Stimulated activated CD8-positive, alpha-beta memory T cell treated with anti-CD3 and anti-CD28 coated beads, Interleukin-4, amount 100 ng/mL, for 4 hours (primary cell): Measurements from ENCODE around the gene RNPEP.
"Not testable (repeated sequence)": the region's sequence is repeated elsewhere in the genome, so short reads cannot be mapped to it uniquely, and the experiment has no call there.

ENCODE experiments used
- DNase-seq, 2 donors: peaks; one replicate each; pipeline ENCODE4 v3.0.0-alpha.2; 2020; ENCODE audit warnings: low read depth in 2 of 2, low spot score in 1 of 2

Gene RNPEP, protein sequence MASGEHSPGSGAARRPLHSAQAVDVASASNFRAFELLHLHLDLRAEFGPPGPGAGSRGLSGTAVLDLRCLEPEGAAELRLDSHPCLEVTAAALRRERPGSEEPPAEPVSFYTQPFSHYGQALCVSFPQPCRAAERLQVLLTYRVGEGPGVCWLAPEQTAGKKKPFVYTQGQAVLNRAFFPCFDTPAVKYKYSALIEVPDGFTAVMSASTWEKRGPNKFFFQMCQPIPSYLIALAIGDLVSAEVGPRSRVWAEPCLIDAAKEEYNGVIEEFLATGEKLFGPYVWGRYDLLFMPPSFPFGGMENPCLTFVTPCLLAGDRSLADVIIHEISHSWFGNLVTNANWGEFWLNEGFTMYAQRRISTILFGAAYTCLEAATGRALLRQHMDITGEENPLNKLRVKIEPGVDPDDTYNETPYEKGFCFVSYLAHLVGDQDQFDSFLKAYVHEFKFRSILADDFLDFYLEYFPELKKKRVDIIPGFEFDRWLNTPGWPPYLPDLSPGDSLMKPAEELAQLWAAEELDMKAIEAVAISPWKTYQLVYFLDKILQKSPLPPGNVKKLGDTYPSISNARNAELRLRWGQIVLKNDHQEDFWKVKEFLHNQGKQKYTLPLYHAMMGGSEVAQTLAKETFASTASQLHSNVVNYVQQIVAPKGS

DNA sequence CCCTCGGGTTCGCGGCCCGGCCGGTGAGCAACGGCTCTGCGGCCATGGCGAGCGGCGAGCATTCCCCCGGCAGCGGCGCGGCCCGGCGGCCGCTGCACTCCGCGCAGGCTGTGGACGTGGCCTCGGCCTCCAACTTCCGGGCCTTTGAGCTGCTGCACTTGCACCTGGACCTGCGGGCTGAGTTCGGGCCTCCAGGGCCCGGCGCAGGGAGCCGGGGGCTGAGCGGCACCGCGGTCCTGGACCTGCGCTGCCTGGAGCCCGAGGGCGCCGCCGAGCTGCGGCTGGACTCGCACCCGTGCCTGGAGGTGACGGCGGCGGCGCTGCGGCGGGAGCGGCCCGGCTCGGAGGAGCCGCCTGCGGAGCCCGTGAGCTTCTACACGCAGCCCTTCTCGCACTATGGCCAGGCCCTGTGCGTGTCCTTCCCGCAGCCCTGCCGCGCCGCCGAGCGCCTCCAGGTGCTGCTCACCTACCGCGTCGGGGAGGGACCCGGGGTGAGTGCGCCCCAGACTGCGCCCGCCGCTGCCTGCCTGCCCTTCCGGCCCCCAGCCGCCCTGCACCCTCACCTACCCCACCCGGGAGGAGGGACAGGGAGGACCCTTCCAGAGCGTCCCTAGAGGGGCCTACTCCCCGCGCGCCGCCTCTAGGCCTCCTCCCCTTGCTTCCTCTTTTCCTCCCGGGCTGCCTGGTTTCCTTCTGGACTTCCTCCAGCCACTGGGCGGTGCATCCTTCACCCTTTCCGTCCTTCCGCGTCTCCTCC is at the start of gene RNPEP:
TSS of gene RNPEP (plus strand) at position 26 of the 757 bp plus-strand sequence. CDS start at position 45, 19 bp downstream.
- peak in 1 of 2 donors; percentile 9 for DNase-seq

DNA sequence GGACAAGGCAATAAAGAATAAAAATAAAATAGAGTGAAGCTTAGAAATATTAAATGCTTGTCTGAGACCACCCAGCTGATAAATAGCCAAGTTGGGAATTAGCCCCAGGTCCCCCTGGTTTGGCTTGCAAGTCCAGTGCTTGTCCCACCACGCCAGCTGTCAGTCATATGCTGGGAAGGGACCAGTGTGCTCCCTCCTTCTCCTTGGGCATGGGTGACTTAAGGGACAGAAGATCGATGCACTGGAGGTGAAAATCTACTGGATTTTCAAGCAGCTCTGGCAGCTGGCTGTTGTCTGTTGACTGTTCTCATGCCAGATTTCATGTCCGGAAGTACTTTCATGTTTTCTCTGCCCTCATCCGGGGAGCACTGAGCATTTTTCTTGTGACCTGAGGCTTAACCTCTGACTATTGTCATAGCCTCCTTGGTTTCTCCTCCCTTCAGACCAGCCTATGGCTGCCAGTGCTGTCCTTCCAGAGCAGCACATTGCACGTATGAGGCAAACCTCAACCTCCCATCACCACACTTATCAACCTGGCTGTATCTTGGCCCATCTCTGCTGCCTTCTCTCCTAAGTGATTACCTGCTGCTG is 48.5 kb upstream of the RNPEP start:
- no peak for DNase-seq

DNA sequence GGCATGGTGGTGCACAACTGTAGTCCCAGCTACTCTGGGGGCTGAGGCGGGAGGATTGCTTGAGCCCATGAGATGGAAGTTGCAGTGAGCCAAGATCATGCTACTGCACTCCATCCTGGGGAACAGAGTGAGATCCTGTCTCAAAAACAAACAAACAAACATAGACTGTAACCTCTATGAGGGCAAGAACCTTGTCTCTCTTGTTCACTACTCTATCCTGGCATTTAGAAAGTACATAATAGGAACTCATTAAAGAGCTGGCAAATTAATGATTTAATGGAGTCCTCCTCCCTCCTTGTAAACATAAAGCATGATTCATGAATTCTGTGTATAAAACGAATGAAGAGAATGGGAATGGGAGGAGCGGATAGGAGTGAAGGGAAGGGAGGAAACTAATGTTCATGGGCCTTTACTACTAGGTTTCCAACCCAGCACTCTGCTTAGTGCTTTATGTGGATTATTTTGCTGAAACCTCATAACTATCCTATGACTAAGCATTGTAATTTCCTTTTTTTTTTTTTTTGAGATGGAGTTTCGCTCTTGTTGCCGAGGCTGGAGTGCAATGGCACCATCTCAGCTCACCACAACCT is 44.7 kb upstream of the RNPEP start:
- no peak for DNase-seq

DNA sequence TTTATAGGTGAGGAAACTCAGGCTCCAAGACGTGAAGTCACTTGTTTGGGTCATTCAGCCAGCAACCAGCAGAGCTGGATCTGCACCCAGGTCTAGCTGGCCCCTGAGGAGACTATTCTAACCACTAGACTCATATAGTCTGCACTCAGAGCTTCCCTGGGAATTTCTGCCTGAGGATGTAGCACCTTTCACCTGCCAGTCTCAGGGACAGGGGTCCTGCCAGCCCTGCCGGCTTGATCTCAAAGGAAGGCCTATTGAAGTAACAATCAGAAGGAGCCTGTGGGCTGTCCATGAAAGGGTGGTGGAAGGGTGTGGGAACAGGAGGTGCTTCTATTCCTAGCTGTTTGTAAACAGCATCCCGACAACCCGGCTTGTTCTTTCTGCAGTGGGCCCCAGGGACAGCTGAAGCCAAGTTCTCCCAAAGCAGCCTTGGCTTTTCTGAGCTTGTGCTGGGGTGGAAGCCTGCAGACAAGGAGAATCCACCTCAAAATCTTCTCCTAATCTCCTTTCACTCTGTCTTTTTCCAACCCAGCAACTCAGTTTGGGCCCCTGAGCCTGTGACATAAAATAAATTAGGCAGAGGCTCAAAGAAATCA is 43.9 kb upstream of the RNPEP start:
- no peak for DNase-seq

DNA sequence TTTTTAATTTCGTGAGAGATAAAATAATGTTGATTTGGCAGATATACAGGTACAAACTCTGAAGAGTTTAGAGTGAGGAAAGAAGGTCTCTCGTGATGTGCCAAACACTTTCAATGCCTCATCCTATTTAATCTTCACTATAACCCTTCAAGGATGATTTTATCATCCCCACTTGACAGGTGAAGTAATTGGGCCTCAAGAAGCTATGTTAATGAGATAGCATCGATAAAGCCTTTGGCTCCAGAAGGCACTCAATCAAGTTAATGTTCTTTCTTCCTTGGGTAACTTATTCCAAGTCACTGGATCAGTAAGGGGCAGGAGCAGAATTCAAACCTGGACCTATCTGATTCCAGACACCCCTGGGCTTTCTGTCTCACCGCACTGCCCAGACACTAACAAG is 43.3 kb upstream of the RNPEP start:
- DNase-seq: no peak

DNA sequence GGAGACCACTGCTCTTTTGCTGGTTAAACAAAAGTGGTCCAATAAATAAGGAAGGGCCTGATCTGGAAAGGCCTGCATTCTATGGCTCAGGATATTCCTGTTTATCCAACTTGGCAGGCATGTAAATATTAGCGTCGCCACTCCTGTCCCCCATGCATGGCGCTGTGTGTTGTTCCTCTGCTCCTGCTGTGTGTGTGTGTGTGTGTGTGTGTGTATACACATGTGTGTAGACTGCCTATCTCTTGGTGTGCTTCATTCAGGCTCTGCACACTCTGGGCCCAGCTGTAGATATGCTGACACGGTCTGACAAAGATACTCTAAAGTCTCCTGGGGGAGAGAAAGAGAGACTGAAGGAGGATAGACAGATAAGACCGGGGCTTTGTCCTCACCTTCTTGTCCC is 42.9 kb upstream of the RNPEP start:
- no peak for DNase-seq

DNA sequence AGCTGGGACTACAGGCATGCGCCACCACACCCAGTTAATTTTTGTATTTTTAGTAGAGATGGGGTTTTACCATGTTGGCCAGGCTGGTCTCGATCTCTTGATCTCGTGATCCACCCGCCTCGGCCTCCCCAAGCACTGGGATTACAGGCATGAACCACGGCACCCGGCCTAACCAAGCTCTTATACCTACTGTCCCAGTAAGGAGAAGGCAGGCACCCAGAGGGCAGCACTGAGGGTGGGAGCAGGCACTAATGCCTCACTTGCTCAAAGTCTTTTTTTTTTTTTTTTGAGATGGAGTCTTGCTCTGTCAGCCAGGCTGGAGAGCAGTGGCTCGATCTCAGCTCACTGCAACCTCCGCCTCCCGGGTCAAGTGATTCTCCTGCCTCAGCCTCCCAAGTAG is 42.1 kb upstream of the RNPEP start:
- DNase-seq: not testable (repeated sequence)

DNA sequence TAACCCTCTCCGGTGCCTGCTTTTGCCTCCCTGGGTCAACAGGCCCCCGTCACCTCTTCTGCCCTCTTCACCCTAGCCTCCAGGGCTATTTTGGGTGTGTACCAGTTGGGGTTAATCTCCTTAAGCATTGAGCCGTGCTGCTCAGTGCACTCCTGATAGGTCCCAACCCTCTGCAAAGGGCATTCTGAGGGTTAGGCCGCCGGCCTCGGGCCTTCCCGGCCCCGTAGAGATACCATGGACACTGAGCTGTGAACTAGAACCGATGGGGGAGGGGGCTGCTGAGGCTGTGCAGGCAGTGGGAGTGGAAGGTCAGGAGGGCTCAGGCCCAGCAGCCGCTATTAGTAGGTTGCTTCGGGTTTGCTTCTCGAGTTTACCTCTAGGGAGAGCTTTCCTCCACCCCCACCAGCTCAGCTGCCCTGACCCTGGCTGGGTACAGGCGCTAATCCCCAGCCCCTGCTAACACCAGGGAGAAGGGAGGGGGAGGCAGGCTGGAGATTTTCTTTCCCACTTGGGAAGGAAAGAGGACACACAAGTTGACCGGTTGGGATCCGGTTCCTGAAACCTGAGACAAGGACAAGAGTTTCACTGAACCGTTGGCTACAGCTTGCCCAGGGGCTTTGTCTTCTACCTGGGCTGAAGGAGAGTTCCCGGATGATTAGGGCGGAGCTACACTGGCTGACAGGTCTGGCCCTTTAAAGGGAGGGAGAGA is 40.9 kb upstream of the RNPEP start:
- no peak for DNase-seq

DNA sequence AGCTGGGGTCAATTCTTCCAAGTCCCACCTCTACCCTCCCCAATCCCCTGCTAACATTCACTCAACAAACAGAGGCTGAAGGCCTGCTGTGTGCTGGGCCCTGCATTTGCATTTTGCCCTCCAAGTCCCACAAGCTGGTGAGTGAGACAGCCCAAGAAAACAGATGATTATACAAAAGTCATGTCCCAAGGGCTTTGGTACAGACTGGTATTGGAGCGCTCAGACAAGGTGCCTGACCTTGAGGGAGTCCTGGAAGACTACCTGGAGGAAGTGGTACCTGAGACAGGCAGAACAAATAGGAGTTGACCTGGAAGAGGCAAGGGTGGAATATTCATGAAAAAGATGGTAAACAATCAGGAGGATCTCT is 40.3 kb upstream of the RNPEP start:
- no peak for DNase-seq

DNA sequence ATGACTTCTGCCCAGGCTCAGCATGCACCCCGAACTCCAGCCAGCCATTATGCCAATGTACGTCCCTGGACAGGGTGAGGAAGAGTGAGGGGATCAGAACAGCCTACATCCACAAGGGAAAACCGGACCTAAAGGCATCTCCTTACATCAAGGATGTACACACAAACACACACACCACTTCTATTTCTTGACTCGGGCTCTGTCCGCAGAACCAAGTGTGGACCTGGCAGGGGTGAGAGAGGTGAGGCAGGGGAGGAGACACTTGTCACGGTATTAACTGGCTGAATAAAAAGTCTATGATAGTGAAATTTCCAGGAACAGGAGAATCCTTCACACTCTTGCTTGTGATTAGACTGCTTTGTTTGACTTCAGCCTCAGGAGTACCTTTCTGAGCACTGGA is 38.4 kb upstream of the RNPEP start:
- DNase-seq: no peak

DNA sequence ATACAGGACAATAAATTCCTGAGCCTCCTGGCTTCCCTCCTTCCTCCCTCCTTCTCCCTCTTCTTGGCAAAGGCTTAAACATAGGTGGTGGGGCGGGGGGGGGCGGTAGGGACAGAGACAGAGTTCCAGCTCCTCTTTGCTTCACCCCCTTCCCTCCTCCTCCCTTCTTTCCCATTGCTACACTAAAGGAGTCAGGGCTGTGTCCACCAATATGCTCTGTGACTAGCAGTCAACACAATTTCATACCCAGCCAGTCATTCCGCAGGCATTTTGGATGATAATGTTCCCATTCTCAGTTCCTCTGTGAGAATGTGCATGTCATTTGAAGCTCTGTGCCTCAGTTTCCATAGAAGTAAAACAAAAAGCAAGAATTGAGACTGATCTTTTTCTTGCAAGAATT is 37.8 kb upstream of the RNPEP start:
- no peak for DNase-seq

DNA sequence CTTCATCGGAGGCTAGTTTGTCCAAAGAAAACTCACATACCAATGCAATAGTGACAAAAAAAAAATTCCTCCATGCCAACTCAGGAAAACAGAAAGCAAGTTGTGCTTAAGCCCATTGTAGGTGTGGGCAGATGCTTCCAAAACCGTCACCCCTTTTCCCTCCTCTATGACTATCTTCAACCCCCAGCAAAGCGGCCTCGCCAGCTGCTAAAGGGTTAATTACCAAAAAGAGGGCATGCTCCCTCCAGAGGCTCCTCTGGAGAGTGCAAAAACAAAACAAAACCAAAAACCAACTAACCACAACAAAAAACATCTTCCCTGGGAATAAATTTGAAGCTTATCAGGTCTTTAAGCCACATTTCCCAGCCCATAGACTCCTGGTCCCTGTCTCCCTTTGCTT is 37.3 kb upstream of the RNPEP start:
- DNase-seq: no peak

DNA sequence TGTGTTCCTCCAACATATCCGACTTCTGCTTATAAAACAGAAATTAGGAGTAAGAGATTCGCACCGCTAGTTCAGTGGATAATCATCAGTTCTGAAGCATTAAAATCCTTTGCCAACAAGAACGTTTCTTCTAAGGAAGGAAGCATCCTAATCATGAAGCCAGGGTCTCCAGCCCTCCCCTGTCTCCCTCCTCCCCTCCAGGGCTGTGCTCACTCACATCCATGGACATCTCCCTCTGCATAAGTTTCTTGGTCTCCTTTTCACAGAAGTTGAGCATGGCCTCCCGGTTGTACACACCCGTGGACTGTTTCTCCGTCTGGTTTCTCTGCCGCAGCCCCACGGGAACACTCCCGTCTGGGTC is 36.6 kb upstream of the RNPEP start:
- no peak for DNase-seq

DNA sequence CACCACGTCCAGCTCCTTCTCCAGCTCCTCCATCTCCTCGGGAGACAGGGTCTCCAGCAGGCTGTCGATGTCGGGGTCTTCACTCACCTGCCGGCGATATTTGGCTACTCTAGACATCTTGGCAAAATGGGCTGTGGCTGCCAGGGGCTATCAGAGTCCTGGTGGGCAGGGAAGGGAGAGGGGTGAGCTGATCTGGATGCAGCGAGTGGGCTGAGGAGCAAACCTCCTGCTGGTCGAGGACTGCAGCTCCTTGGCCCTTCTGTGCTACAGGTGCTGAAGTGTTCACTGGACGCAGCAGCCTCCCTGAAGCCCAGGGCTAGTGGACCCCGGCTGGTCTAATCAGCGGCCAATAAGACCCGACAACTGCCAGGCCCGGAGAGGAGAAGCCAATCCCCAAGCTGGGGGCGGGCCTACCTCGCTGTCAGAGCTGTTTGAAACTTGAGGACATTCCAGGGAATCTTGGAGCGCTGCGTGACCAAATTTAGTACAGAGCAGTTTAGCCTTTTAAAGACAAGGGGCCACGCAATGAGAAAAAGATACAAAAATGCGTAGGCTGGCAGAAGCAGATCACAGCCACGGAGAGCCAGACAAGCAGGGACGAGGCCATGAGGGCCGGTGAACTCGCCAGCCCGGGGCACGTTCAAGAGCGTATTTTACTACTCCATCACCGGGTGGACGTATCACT is 36.1 kb upstream of the RNPEP start, which contains the start of gene LMOD1:
TSS of gene LMOD1 (minus strand) at position 325 of the 685 bp plus-strand sequence. CDS start at position 117, 208 bp downstream.
- DNase-seq: no peak

DNA sequence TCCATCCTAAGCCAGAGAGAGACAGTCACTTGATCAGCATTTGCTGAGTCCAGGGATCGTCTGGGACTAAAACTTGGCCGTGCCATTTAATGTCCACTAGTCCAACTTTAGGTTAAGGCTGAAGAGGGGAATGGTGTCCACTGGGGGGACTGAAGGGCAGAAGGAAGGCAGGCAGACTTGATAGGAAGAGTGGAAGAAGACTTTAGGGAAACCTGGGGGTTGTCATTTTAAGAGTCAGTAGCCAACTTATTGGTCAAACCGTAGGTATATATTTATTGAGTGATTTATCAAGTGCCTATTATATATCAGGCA is 34.8 kb upstream of the RNPEP start:
- DNase-seq: no peak

DNA sequence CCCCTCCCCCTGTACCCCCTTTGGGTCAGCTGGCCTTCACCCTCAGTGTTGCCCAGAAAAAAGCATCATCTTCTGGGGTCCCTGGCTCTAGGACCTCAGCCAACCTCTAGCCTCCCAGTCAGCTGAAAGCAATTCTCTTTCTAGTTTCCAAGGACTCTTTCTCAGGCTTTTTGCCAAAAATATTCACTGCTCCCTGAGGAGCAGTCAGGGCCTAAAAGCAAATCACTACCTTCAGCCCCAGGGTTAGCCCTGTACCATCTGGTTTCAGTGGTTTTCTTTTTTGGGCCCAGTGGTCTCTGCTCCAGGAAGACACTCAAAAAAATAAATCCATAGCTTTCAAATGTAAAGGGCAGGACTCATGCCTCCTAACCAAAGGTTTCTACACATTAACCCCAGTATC is 33.0 kb upstream of the RNPEP start:
- no peak for DNase-seq

DNA sequence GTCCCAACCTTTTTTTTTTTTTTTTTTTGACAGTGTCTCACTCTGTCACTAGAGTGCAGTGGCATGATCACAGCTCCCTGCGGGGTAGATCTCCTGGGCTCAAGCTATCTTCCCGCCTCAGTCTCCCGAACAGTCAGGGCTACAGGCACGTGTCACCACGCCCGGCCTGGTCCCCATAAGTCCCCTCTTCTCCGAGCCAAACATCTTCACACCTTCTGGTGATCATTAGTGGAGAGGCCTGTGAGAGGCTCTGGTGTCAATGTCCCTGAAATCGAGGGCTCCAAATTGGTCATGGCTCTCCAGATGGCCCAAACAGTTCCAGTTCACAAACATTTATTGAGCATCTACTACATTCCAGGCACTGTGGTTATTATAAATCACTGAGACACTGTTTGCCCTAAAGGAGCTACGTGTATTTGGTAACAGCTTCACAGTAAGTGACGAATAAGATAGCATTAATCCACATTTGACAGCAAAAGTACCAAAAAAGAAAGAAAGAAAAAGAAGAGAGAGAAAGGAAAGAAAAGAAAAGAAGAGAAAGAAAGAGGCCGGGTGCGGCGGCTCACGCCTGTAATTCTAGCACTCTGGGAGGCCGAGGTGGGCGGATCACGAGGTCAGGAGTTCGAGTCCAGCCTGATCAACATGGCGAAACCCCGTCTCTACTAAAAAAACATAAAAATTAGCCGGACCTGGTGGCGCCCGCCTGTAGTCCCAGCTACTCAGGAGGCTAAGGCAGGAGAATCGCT is 28.0 kb upstream of the RNPEP start:
- DNase-seq: no peak

DNA sequence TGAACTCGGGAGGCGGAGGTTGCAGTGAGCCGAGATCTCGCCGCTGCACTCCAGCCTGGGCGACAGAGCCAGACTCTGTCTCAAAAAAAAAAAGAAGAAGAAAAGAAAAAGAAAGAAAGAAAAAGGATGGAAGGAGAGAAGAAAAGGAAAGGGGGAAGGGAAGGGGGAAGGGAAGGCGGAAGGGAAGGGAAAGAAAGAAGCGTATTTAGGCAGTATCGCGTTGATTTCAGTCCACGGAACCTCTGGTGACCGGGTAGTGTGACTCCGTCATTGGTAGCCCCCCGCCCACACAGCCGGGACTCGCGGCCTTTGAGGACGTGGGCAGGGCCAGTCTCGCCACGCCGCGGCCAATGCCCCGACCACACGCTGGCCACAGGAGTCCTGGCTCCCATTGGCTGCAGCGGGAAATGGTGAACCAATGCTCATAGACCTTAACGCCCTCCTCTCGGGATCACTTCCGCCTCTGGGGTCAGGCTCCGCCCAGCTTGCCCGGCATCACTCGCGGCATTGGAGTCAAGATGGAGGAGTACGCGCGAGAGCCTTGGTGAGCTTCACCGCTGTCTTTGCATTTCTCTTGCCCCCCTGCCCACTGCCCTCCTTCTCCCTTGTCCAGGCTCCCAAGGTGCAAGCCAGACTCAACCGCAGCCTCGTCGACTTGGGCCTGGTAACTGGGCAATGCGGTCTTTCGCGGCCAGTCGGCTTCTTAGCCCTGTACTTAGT is 27.3 kb upstream of the RNPEP start, which contains the start of gene TIMM17A:
TSS of gene TIMM17A (plus strand) at position 495 of the 720 bp plus-strand sequence. CDS start at position 519, 24 bp downstream.
- DNase-seq: peak; percentile 80 to 90
